ENCODE results near the gene BDKRB1.

DNA sequence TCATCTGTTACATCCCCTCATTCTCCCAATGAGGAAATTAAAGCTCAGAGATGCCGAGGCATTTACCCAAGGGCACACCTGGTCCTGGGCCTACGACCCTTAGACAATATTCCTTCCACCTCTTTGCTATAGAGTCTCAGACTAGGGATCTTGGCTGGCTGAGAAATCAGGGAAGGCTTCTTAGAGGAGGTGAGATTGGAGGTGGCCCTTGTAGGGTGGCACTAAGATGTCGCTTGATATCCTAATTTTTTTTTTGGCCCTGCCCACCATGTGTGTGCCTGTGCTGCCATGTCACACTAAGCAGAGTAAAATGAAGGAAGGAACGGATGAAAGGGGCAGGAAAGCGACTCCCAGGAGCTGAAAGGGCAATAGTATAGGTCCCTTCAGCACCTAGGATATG lies 30.8 kb upstream of the BDKRB1 start:
- TF ChIP-seq CTCF (IDR thresholded peaks at IDR 0.05; ENCODE audit: insufficient read depth, low read length, poor library complexity, severe bottlenecking): no peak
- no peak for TF ChIP-seq EZH2phosphoT487 (conservative IDR thresholded peaks at IDR 0.05; ENCODE audit: low read length)
